Sigmoid colon (tissue), 4 donors: Measurements from ENCODE around the gene FBXW11.

Experiments
- CTCF ChIP-seq, 4 experiments: fragments of 450-650 bp in 3 of 4; fragments of 200-600 bp in 1 of 4; IDR thresholded peaks; one replicate each; pipeline ENCODE4 v1.5.1; 2016 to 2019; ENCODE audit warnings: antibody characterized with exemption in 4 of 4, mild to moderate bottlenecking in 3 of 4, moderate library complexity in 2 of 4
- EP300 ChIP-seq, 4 donors: sonication (generic); formaldehyde crosslinking; IDR thresholded peaks; one replicate each; pipeline ENCODE4 v1.6.1; 2017; ENCODE audit warnings: antibody characterized with exemption in 4 of 4
- POLR2A ChIP-seq, 2 donors: fragments of 450-650 bp; IDR thresholded peaks; one replicate each; pipeline ENCODE4 v1.6.1; 2016; ENCODE audit warnings: antibody characterized with exemption in 2 of 2, mild to moderate bottlenecking in 2 of 2, moderate library complexity in 2 of 2

- no peak for TF ChIP-seq CTCF (IDR thresholded peaks at IDR 0.05)
- no peak for TF ChIP-seq POLR2A (IDR thresholded peaks at IDR 0.05)
- TF ChIP-seq EP300 (IDR thresholded peaks at IDR 0.05): no peak
Observed at GRCh38 chr5:172044631-172045314, 38.3 kb upstream of the FBXW11 start.
